Smooth muscle cell (in vitro differentiated cells): ENCODE data around the gene DDX51. TPM values are rescaled to one million over a fixed set of nuclear protein-coding genes. Genes with fewer than 3 reads are reported as not detected.

Experiments
- DNase-seq: peaks from one replicate; lab custom pipeline; 2025; ENCODE audit not compliant: unreplicated experiment; lab: John Stamatoyannopoulos, UW
- H2AFZ ChIP-seq: fragments of 200-600 bp; sonication (generic); 2 replicates; pipeline ENCODE4 v1.6.0; 2016; ENCODE audit warnings: antibody characterized with exemption, low read depth, mild to moderate bottlenecking
- H3F3A ChIP-seq: fragments of 200-600 bp; sonication (generic); 2 replicates; pipeline ENCODE4 v1.6.0; 2017; ENCODE audit warnings: antibody characterized with exemption, low read depth
- H3K27ac ChIP-seq: fragments of 200-600 bp; sonication (generic); 2 replicates; pipeline ENCODE4 v1.5.1; 2016; ENCODE audit warnings: low read depth, mild to moderate bottlenecking
- H3K27me3 ChIP-seq: fragments of 200-600 bp; sonication (generic); 2 replicates; pipeline ENCODE4 v1.6.1; 2016; ENCODE audit warnings: low read depth, mild to moderate bottlenecking
- H3K36me3 ChIP-seq: fragments of 200-600 bp; sonication (generic); 2 replicates; pipeline ENCODE4 v1.5.1; 2016; ENCODE audit warnings: low read depth
- H3K4me1 ChIP-seq: fragments of 200-600 bp; sonication (generic); 2 replicates; pipeline ENCODE4 v1.5.1; 2016; ENCODE audit warnings: low read depth
- H3K4me2 ChIP-seq: fragments of 200-600 bp; sonication (generic); 2 replicates; pipeline ENCODE4 v1.6.0; 2016; ENCODE audit warnings: mild to moderate bottlenecking
- H3K4me3 ChIP-seq: fragments of 200-600 bp; sonication (generic); 2 replicates; pipeline ENCODE4 v1.5.1; 2016; ENCODE audit warnings: mild to moderate bottlenecking
- H3K79me2 ChIP-seq: fragments of 200-600 bp; sonication (generic); 2 replicates; pipeline ENCODE4 v1.6.0; 2016; ENCODE audit warnings: low read depth, mild to moderate bottlenecking
- H3K9ac ChIP-seq: fragments of 200-600 bp; sonication (generic); 2 replicates; pipeline ENCODE4 v1.6.0; 2016; ENCODE audit warnings: low read depth
- H3K9me3 ChIP-seq: fragments of 200-600 bp; sonication (generic); replicated peaks from 2 replicates; pipeline ENCODE4 v1.5.1; 2016; ENCODE audit warnings: low read depth
- H4K20me1 ChIP-seq: fragments of 200-600 bp; sonication (generic); 2 replicates; pipeline ENCODE4 v1.6.0; 2016; ENCODE audit warnings: low read depth
- CTCF ChIP-seq: fragments of 200-600 bp; sonication (generic); IDR thresholded peaks from 2 replicates; pipeline ENCODE4 v1.5.1; 2017; ENCODE audit warnings: borderline replicate concordance, mild to moderate bottlenecking, antibody characterized with exemption; ENCODE audit not compliant: insufficient read depth, poor library complexity, severe bottlenecking
- WGBS: methylation state at CpG from one replicate; pipeline ENCODE4 v1.1.7; 2016; ENCODE audit warnings: low lambda C conversion rate; 5-methylcytosine and 5-hydroxymethylcytosine counted together
- polyA plus RNA-seq: library from polyadenylated mRNA; unstranded; fragments of >200 nt; fragmentation: Nextera tagmentation; extraction: Ambion mirVana; gene quantifications from 2 replicates; pipeline ENCODE4 v1.2.1, GENCODE V29; 2016
- total RNA-seq: library from RNA; depleted of rRNA; stranded (reverse); fragments of >200 nt; gene quantifications from 2 replicates; pipeline ENCODE4 v1.2.3, GENCODE V29; 2014

DDX51 gene
- total and polyA plus RNA-seq, 2 experiments from 2014 or later = 1.6 to 12.5 TPM

- Histone ChIP-seq H3K4me1 (no peaks in the 10 kb centered on the region), H3K27ac (no peak overlapping the region), H3K4me2 (no peak overlapping the region), H3K9me3 (no peaks in the 10 kb centered on the region), H4K20me1 (no peaks in the 10 kb centered on the region), H3F3A (no peaks in the 10 kb centered on the region), H3K27me3 (peaks cover 25% of the 10 kb centered on the region), H3K9ac (no peak overlapping the region), H3K79me2 (no peaks in the 10 kb centered on the region), H3K4me3 (no peak overlapping the region), H3K36me3 (no peaks in the 10 kb centered on the region), H2AFZ (no peak overlapping the region)
- DNase-seq = no peak
- 86% methylated on average over 24 of the region's 24 CpGs for WGBS
- no peak for TF ChIP-seq CTCF
These were observed 27.3 kb upstream of the DDX51 start for GRCh38 chr12:132171293-132171967.

GRCh38 chr12:132170637-132171292, 26.6 kb upstream of the DDX51 start:
- no peak overlapping the region for H3K9ac ChIP-seq
- H3K79me2 ChIP-seq = no peaks in the 10 kb centered on the region
- no peak overlapping the region for H2AFZ ChIP-seq
- 90% methylated on average over 26 of the region's 33 CpGs for WGBS
- H3K4me3 ChIP-seq = no peak overlapping the region
- H3K4me2 ChIP-seq = no peak overlapping the region
- H3K27ac ChIP-seq = no peak overlapping the region
- no peak for DNase-seq
- no peaks in the 10 kb centered on the region for H3F3A ChIP-seq
- no peaks in the 10 kb centered on the region for H3K36me3 ChIP-seq
- H3K27me3 ChIP-seq = peaks cover 25% of the 10 kb centered on the region
- TF ChIP-seq CTCF = no peak
- H3K4me1 ChIP-seq = no peaks in the 10 kb centered on the region
- no peaks in the 10 kb centered on the region for H3K9me3 ChIP-seq
- no peaks in the 10 kb centered on the region for H4K20me1 ChIP-seq

- Histone ChIP-seq H3K27me3 (peaks cover 25% of the 10 kb centered on the region), H3K4me2 (no peak overlapping the region), H3K9me3 (no peaks in the 10 kb centered on the region), H3K4me1 (no peaks in the 10 kb centered on the region), H3K4me3 (no peak overlapping the region), H4K20me1 (no peaks in the 10 kb centered on the region), H3K36me3 (no peaks in the 10 kb centered on the region), H2AFZ (no peak overlapping the region), H3K79me2 (no peaks in the 10 kb centered on the region), H3F3A (no peaks in the 10 kb centered on the region), H3K9ac (no peak overlapping the region), H3K27ac (no peak overlapping the region)
- WGBS = 79% methylated on average over 16 of the region's 16 CpGs
- TF ChIP-seq CTCF = no peak
- no peak for DNase-seq
These were observed 26.0 kb upstream of the DDX51 start for GRCh38 chr12:132170094-132170636.

- H2AFZ ChIP-seq = no peak overlapping the region
- H3K36me3 ChIP-seq = no peaks in the 10 kb centered on the region
- no peak overlapping the region for H3K9ac ChIP-seq
- no peak for DNase-seq
- peaks cover 18% of the 10 kb centered on the region for H3K27me3 ChIP-seq
- H3K4me3 ChIP-seq = no peak overlapping the region
- H3K79me2 ChIP-seq = no peaks in the 10 kb centered on the region
- no peak for TF ChIP-seq CTCF
- H3K4me1 ChIP-seq = no peaks in the 10 kb centered on the region
- no peaks in the 10 kb centered on the region for H3K9me3 ChIP-seq
- WGBS = 95% methylated on average over 12 of the region's 17 CpGs
- no peak overlapping the region for H3K4me2 ChIP-seq
- H3F3A ChIP-seq = no peaks in the 10 kb centered on the region
- no peak overlapping the region for H3K27ac ChIP-seq
- no peaks in the 10 kb centered on the region for H4K20me1 ChIP-seq
These were observed 25.3 kb upstream of the DDX51 start for GRCh38 chr12:132169376-132169775.
